GM12891 (cell line): ENCODE results near the gene MYO9B.

Source experiments
- POLR2A ChIP-seq: IDR thresholded peaks from 2 replicates; pipeline ENCODE4 v1.6.1; 2011; ENCODE audit warnings: low read depth, low read length, control low read depth
- POLR2AphosphoS5 ChIP-seq: IDR thresholded peaks from 2 replicates; pipeline ENCODE4 v1.6.1; 2011; ENCODE audit warnings: low read depth, low read length, control low read depth

DNA sequence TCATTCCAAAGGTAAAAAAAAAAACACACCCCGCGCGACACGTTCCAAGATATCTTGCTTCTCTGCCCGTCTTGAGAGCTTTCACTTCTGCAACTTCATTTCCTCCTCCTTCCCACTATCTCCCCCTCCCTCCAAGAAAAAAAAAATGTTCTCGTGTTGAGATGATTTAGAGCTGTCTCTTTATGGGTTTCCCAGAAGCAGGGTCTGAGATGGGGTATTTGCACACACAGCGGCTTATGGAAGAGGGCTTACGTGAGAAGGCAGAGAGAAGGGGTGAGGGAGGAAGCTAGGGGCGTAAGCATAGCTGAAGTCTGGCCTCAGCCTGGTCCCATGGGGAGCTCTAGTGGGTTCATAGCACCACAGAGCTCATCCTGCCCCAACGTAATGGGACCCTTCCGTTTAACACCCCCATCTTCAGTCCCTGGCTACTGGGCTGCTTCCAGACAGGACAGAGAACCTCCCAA is 108.3 kb downstream of the MYO9B start:
- TF ChIP-seq POLR2A = no peak
- no peak for TF ChIP-seq POLR2AphosphoS5
